ES-I3 (cell line): ENCODE measurements around the gene ZSWIM3.

Experiments used
- H3K36me3 ChIP-seq: 2 replicates; pipeline ENCODE4 v1.6.1; 2013; ENCODE audit warnings: mild to moderate bottlenecking, low read length, control low read depth, moderate library complexity; ENCODE audit not compliant: insufficient read depth
- H3K4me1 ChIP-seq: 2 replicates; pipeline ENCODE4 v1.6.1; 2013; ENCODE audit warnings: mild to moderate bottlenecking, control low read depth, low read length; ENCODE audit not compliant: insufficient read depth
- H3K9ac ChIP-seq: 2 replicates; pipeline ENCODE4 v1.6.1; 2013; ENCODE audit warnings: low read depth, mild to moderate bottlenecking, low read length, moderate library complexity
- H3K9me3 ChIP-seq: 2 replicates; pipeline ENCODE4 v1.6.1; 2013; ENCODE audit warnings: mild to moderate bottlenecking, low read length, moderate library complexity; ENCODE audit not compliant: control insufficient read depth, insufficient read depth

Gene ZSWIM3

DNA sequence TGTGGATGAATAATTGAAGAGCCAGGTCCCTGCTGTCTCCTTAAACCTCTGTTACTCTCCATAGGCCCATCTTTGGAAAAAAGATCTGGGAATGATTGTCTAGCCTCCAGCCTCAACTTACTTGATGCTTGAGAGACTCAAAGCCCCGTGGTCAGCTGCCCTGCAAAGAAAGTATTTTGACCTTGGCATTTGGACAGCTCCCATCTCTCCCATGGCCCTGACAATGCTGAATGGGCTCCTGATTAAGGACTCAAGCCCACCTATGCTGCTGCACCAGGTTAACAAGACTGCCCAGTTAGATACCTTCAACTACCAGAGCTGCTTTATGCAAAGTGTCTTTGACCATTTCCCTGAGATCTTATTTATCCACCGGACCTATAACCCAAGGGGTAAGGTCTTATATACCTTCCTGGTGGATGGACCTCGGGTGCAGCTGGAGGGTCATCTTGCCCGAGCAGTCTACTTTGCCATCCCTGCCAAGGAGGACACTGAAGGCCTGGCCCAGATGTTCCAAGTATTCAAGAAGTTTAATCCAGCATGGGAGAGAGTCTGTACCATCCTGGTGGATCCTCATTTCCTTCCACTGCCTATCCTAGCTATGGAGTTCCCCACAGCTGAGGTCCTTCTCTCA lies 25.2 kb downstream of the ZSWIM3 start:
- H3K4me1 ChIP-seq: no peaks in the 10 kb centered on the region
- no peaks in the 10 kb centered on the region for H3K9me3 ChIP-seq
- no peak overlapping the region for H3K9ac ChIP-seq
- peaks cover 3% of the 10 kb centered on the region; the same call in 1 of the 2 replicates for H3K36me3 ChIP-seq

DNA sequence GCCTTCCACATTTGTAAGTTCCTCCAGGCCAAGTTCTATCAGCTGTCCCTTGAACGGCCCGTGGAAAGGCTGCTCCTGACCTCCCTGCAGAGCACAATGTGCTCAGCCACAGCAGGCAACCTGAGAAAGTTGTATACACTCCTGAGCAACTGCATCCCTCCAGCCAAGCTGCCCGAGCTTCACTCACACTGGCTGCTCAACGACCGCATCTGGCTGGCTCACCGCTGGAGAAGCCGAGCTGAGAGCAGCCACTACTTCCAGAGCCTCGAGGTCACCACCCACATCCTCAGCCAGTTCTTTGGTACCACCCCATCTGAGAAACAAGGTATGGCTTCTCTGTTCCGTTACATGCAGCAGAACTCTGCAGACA lies 25.7 kb downstream of the ZSWIM3 start:
- Histone ChIP-seq H3K4me1 (no peaks in the 10 kb centered on the region), H3K36me3 (peaks cover 3% of the 10 kb centered on the region; the same call in 1 of the 2 replicates), H3K9ac (no peak overlapping the region), H3K9me3 (no peaks in the 10 kb centered on the region)

GRCh38 chr20:45886590-45887345 lies 29.4 kb downstream of the ZSWIM3 start:
- Histone ChIP-seq H3K9me3 (no peaks in the 10 kb centered on the region), H3K4me1 (no peaks in the 10 kb centered on the region), H3K9ac (no peak overlapping the region), H3K36me3 (peaks cover 3% of the 10 kb centered on the region; the same call in 1 of the 2 replicates)

GRCh38 chr20:45887346-45887715 lies 29.9 kb downstream of the ZSWIM3 start, which contains the start of gene SPATA25:
TSS of gene SPATA25 (minus strand) at chr20:45887622. CDS start at chr20:45887590, 32 bp downstream.
- Histone ChIP-seq H3K9ac (no peak within 1 kb of the TSS), H3K9me3 (no peaks in the 10 kb centered on the region), H3K36me3 (peaks cover 3% of the 10 kb centered on the region; the same call in 1 of the 2 replicates), H3K4me1 (no peaks in the 10 kb centered on the region)

GRCh38 chr20:45888681-45889080 lies 31.3 kb downstream of the ZSWIM3 start:
- H3K36me3 ChIP-seq: no peaks in the 10 kb centered on the region; the same call in 1 of the 2 replicates
- H3K9me3 ChIP-seq: no peaks in the 10 kb centered on the region
- no peak overlapping the region for H3K9ac ChIP-seq
- H3K4me1 ChIP-seq: no peaks in the 10 kb centered on the region

DNA sequence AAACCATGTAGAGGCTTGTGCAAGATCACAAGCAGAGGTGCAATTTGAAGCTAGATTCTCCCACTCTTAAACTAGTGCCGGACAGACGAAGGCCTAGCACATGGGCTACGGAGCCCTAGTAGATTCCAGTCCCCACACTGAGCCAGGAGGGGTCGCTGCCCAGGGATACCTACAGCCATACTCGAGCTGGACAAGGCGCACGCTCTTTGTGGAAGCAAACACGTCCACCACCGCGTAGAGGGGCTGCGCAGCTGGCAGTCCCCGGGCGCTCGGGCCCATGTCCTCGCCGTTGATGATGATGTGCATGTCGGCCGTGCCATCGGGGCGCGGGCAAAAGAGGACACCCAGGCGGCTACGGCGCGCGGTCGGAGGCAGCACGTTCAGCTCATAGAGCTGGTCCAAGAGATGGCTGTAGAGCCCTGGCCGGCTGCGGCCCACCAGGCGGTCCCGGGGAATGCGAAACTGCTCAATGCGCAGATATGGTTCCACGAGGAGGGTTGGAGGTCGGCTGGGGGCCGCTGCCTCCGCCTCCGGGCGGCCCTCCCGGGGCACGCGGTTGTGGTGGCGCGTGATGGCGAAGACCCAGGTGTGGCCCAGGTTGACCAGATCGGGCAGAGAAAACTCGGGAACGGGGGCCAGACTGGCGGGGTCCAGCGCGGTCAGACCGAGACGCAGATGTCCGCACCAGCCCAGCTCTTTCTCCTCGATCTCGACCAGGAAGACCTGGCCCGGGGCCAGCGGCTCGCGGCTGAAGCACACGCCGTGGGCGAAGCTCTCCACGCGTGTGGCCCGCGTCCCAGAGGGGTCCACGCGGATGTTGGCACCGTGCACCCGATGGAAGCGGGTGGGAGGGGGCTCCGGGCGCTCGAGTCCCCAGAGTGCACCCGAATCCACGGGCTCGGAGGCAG lies 32.9 kb downstream of the ZSWIM3 start:
- H3K9me3 ChIP-seq: no peaks in the 10 kb centered on the region
- H3K4me1 ChIP-seq: no peaks in the 10 kb centered on the region
- peak overlapping the region; percentile 76 for H3K9ac ChIP-seq
- peaks cover 3% of the 10 kb centered on the region; the same call in 1 of the 2 replicates for H3K36me3 ChIP-seq

DNA sequence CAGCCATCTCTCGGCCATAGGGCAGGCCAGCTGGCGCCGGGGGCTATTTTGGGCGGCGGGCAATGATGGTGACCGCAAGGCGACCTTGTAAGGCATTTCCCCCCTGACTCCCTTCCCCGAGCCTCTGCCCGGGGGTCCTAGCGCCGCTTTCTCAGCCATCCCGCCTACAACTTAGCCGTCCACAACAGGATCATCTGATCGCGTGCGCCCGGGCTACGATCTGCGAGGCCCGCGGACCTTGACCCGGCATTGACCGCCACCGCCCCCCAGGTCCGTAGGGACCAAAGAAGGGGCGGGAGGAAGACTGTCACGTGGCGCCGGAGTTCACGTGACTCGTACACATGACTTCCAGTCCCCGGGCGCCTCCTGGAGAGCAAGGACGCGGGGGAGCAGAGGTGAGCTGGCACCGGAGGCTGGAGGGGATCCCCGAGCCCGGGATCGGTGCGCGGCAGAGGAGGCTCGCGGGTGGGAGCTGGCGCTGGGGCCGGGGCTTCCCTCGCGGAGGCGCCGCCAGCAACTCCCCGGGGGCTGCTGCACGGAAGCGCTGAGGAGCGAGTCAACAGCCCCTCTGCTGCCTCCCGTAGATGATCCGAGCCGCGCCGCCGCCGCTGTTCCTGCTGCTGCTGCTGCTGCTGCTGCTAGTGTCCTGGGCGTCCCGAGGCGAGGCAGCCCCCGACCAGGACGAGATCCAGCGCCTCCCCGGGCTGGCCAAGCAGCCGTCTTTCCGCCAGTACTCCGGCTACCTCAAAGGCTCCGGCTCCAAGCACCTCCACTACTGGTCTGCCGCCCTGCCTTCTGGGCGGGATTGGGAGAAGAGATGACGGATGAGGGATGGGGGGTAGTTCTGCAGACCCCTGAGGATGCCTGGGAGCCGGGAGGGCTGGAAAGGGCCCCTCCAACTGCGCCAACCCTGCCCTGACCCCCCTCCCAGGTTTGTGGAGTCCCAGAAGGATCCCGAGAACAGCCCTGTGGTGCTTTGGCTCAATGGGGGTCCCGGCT lies 33.9 kb downstream of the ZSWIM3 start, which contains the start of the genes CTSA and NEURL2:
CTSA (plus strand) TSS at position 351 of the 999 bp plus-strand sequence; CDS start at position 585, 234 bp downstream.
NEURL2 (minus strand) TSS at position 224 of the 999 bp plus-strand sequence; CDS start at position 7, 217 bp downstream.
- Histone ChIP-seq H3K4me1 (no peaks in the 10 kb centered on the region), H3K9ac (peak within 1 kb of the TSS; percentile 76), H3K9me3 (no peaks in the 10 kb centered on the region), H3K36me3 (peaks cover 3% of the 10 kb centered on the region; the same call in 1 of the 2 replicates)

DNA sequence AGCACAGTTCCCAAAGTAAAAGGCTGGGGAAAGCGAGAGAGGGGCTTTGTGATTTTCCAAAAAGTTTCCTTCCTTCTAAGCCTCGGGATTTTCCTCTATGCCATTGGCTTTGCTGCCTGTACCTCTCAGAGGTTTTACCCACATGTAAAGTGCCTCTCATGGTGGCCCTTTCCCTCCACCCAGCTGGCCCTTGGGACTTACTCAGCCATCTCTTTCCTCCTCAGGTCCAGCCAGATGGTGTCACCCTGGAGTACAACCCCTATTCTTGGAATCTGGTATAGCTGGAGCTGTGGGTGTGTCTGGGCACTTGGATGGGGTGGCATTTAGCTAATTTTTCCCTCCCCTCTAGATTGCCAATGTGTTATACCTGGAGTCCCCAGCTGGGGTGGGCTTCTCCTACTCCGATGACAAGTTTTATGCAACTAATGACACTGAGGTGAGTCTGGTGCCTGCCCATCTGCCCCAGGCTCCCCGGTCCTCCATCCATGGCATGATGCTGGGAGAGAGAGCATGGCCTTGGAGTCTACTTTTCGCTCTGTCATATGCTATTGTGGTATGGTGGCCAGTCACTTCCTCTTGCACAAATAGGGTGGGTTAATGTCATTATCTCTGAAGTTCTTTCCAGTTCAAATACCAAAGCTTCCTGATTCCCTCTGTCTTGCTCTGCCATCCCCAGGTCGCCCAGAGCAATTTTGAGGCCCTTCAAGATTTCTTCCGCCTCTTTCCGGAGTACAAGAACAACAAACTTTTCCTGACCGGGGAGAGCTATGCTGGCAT lies 34.8 kb downstream of the ZSWIM3 start:
- H3K9me3 ChIP-seq: no peaks in the 10 kb centered on the region
- H3K36me3 ChIP-seq: peaks cover 3% of the 10 kb centered on the region; the same call in 1 of the 2 replicates
- H3K4me1 ChIP-seq: no peaks in the 10 kb centered on the region
- peak overlapping the region; percentile 76; the same call in 1 of the 2 replicates for H3K9ac ChIP-seq

DNA sequence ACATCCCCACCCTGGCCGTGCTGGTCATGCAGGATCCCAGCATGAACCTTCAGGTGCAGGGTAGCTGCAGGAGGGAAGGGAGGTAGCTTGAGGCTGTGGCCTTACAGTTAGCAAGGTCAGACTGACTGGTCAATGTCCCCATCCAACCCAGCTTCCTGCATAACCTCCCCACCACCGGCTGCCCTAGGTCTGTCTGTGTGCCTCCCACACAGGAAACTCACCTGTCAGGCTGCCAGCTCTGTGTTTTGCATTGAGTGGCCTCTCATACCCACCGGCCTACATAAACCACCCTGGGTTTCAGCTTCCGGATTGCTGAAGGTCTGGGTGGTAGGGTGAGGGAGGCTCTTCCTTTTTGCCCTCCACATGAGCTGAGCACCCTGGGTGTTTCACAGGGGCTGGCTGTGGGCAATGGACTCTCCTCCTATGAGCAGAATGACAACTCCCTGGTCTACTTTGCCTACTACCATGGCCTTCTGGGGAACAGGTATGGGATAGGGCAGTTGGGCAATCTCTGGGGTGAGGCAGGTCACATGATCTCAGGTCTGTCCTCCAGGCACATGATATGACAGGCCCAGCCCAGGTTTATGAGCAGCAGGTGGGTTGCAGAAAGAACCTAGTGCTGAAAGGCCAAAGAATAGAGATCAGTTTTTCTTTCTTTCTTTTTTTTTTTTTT lies 35.5 kb downstream of the ZSWIM3 start:
- H3K36me3 ChIP-seq: peaks cover 3% of the 10 kb centered on the region; the same call in 1 of the 2 replicates
- no peaks in the 10 kb centered on the region for H3K4me1 ChIP-seq

DNA sequence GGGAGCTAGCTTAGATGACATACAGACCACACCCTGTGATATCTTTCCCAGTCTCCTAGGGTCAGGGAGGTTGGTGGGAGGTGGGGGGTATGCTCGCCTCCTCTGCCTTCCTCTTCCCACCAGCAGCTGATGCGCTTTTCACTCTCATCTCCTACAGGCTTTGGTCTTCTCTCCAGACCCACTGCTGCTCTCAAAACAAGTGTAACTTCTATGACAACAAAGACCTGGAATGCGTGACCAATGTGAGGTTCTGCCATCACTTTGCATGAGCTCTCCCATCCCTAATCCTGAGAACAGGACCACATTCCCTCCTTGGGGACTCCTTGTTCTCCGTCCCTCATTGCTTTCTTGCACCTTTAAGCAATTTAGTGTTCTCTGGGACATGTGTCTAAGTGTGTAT lies 36.4 kb downstream of the ZSWIM3 start:
- no peaks in the 10 kb centered on the region for H3K9me3 ChIP-seq
- H3K4me1 ChIP-seq: no peaks in the 10 kb centered on the region
- peaks cover 3% of the 10 kb centered on the region; the same call in 1 of the 2 replicates for H3K36me3 ChIP-seq
- H3K9ac ChIP-seq: no peak overlapping the region

More for the DNA sequence above, 35.5 kb downstream of the ZSWIM3 start:
- H3K9ac ChIP-seq: no peak overlapping the region
- no peaks in the 10 kb centered on the region for H3K9me3 ChIP-seq

DNA sequence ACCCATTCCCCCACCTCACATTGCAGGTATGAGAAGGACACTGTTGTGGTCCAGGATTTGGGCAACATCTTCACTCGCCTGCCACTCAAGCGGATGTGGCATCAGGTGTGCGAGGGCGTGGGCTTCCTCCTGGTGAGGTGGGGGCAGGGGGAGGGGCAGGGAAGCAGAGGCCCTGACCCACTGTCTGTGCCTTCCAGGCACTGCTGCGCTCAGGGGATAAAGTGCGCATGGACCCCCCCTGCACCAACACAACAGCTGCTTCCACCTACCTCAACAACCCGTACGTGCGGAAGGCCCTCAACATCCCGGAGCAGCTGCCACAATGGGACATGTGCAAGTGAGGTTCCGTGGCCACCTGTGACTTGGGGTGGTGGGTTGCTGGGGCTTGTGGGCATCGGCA lies 37.4 kb downstream of the ZSWIM3 start:
- Histone ChIP-seq H3K4me1 (no peaks in the 10 kb centered on the region), H3K9me3 (no peaks in the 10 kb centered on the region), H3K9ac (no peak overlapping the region), H3K36me3 (peaks cover 3% of the 10 kb centered on the region; the same call in 1 of the 2 replicates)

GRCh38 chr20:45896641-45897161 lies 39.3 kb downstream of the ZSWIM3 start:
- Histone ChIP-seq H3K9ac (no peak overlapping the region), H3K9me3 (no peaks in the 10 kb centered on the region), H3K4me1 (no peaks in the 10 kb centered on the region), H3K36me3 (peaks cover 11% of the 10 kb centered on the region; the same call in 1 of the 2 replicates)
